ENCODE results near the gene DOHH. TPM values are rescaled to one million over a fixed set of nuclear protein-coding genes. Genes with fewer than 3 reads are reported as not detected.

DOHH gene
- polyA plus RNA-seq, 1 donor (not counting 4 experiments of a cell fraction or from before 2014, with no cell fraction given), result 4.2 TPM

DNA sequence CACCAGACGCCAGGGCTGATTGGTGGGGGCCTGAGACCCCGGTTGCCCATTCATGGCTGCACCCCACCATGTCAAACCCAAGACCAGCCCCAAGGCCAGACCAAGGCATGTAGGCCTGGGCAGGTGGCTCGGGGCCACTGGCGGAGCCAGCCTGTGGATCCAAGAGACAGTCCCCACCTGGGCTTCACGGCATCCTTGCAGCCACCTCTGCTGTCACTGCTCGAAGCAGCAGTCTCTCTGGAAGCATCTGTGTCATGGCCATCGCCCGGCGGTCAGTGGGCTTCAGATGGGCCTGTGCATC is 34.7 kb upstream of the DOHH start:
- no peak overlapping the region for H3K4me2 ChIP-seq (ENCODE audit: control insufficient read depth, extremely low read depth, insufficient read depth, low read depth, low read length)
- TF ChIP-seq, protein P1, sequence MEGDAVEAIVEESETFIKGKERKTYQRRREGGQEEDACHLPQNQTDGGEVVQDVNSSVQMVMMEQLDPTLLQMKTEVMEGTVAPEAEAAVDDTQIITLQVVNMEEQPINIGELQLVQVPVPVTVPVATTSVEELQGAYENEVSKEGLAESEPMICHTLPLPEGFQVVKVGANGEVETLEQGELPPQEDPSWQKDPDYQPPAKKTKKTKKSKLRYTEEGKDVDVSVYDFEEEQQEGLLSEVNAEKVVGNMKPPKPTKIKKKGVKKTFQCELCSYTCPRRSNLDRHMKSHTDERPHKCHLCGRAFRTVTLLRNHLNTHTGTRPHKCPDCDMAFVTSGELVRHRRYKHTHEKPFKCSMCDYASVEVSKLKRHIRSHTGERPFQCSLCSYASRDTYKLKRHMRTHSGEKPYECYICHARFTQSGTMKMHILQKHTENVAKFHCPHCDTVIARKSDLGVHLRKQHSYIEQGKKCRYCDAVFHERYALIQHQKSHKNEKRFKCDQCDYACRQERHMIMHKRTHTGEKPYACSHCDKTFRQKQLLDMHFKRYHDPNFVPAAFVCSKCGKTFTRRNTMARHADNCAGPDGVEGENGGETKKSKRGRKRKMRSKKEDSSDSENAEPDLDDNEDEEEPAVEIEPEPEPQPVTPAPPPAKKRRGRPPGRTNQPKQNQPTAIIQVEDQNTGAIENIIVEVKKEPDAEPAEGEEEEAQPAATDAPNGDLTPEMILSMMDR (optimal IDR thresholded peaks at IDR 0.05 in 1 of 3, IDR thresholded peaks at IDR 0.05 in 1 of 3, conservative IDR thresholded peaks at IDR 0.05 in 1 of 3; ENCODE audit: extremely low read depth in 1 of 3, insufficient read depth in 2 of 3, low read length in 3 of 3), result no peak
- no peak for TF ChIP-seq EZH2 (IDR thresholded peaks at IDR 0.05; ENCODE audit: low read length)
- H3K4me3 ChIP-seq (ENCODE audit: control insufficient read depth in 2 of 3, extremely low read depth in 1 of 3, insufficient read depth in 2 of 3, low read depth in 1 of 3, low read length in 3 of 3), result no peak overlapping the region
- H4K20me1 ChIP-seq (ENCODE audit: control insufficient read depth, extremely low read depth, insufficient read depth, low read length), result peaks cover 2% of the 10 kb centered on the region
- H3K36me3 ChIP-seq (ENCODE audit: control insufficient read depth in 2 of 2, extremely low read depth in 1 of 2, insufficient read depth in 2 of 2, low read length in 2 of 2), result peaks cover 11 to 26% of the 10 kb centered on the region in 2 experiments
- no peaks in the 10 kb centered on the region for H3K9me3 ChIP-seq (ENCODE audit: control insufficient read depth, low read depth, low read length)
- no peaks in the 10 kb centered on the region for H3K27me3 ChIP-seq (ENCODE audit: control insufficient read depth, extremely low read depth, insufficient read depth, low read length)
- H3K4me1 ChIP-seq (ENCODE audit: control insufficient read depth, extremely low read depth, insufficient read depth, low read length), result no peaks in the 10 kb centered on the region
- FAIRE-seq, result no peak
- H2AFZ ChIP-seq (ENCODE audit: control insufficient read depth, low read length), result no peak overlapping the region
- DNase-seq (ENCODE audit: low read depth, low spot score), result no peak
- dilution Hi-C loops (cut with MboI; ENCODE audit: extremely low pct_ligation_motif_present, low sequenced_read_pairs), result no loop called here
- H3K9ac ChIP-seq (ENCODE audit: control insufficient read depth, extremely low read depth, insufficient read depth, low read length), result no peak overlapping the region
- H3K27ac ChIP-seq (ENCODE audit: control insufficient read depth, insufficient read depth, low read length), result no peak overlapping the region
- no peaks in the 10 kb centered on the region for H3K79me2 ChIP-seq (ENCODE audit: control insufficient read depth, insufficient read depth, low read length)
- no peaks in the 10 kb centered on the region for H3K9me1 ChIP-seq (ENCODE audit: control insufficient read depth, extremely low read depth, insufficient read depth, low read length)

DNA sequence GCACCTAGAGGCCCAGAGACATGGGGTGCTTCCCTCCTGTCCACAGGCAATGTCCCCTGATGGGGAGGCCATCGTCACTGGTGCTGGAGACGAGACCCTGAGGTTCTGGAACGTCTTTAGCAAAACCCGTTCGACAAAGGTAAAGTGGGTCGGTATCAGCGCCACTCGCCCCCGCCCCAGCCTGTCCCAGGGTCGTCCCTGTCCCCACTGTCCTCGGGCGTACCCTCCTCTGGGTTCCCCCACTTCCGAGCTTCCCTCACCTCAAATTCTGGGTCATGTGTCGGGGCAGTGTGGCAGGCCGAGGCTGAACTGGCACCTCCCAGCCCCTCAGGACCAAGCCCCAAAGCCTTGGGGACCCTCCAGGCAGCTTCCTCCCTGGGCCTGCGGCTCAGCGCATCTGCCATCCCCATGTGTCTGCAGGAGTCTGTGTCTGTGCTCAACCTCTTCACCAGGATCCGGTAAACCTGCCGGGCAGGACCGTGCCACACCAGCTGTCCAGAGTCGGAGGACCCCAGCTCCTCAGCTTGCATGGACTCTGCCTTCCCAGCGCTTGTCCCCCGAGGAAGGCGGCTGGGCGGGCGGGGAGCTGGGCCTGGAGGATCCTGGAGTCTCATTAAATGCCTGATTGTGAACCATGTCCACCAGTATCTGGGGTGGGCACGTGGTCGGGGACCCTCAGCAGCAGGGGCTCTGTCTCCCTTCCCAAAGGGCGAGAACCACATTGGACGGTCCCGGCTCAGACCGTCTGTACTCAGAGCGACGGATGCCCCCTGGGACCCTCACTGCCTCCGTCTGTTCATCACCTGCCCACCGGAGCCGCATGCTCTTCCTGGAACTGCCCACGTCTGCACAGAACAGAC is 34.1 kb upstream of the DOHH start:
- TF ChIP-seq, protein P1 (optimal IDR thresholded peaks at IDR 0.05 in 1 of 3, IDR thresholded peaks at IDR 0.05 in 1 of 3, conservative IDR thresholded peaks at IDR 0.05 in 1 of 3; ENCODE audit: extremely low read depth in 1 of 3, insufficient read depth in 2 of 3, low read length in 3 of 3), result no peak
- TF ChIP-seq EZH2 (IDR thresholded peaks at IDR 0.05; ENCODE audit: low read length), result no peak
- Histone ChIP-seq H4K20me1 (ENCODE audit: control insufficient read depth, extremely low read depth, insufficient read depth, low read length) (peaks cover 2% of the 10 kb centered on the region), H3K36me3 (ENCODE audit: control insufficient read depth in 2 of 2, extremely low read depth in 1 of 2, insufficient read depth in 2 of 2, low read length in 2 of 2) (peaks cover 11 to 24% of the 10 kb centered on the region in 2 experiments), H3K27me3 (ENCODE audit: control insufficient read depth, extremely low read depth, insufficient read depth, low read length) (no peaks in the 10 kb centered on the region), H3K4me2 (ENCODE audit: control insufficient read depth, extremely low read depth, insufficient read depth, low read depth, low read length) (no peak overlapping the region), H3K4me1 (ENCODE audit: control insufficient read depth, extremely low read depth, insufficient read depth, low read length) (no peaks in the 10 kb centered on the region), H3K9me3 (ENCODE audit: control insufficient read depth, low read depth, low read length) (no peaks in the 10 kb centered on the region), H3K79me2 (ENCODE audit: control insufficient read depth, insufficient read depth, low read length) (no peaks in the 10 kb centered on the region), H3K9me1 (ENCODE audit: control insufficient read depth, extremely low read depth, insufficient read depth, low read length) (no peaks in the 10 kb centered on the region), H2AFZ (ENCODE audit: control insufficient read depth, low read length) (no peak overlapping the region), H3K4me3 (ENCODE audit: control insufficient read depth in 2 of 3, extremely low read depth in 1 of 3, insufficient read depth in 2 of 3, low read depth in 1 of 3, low read length in 3 of 3) (no peak overlapping the region), H3K27ac (ENCODE audit: control insufficient read depth, insufficient read depth, low read length) (no peak overlapping the region), H3K9ac (ENCODE audit: control insufficient read depth, extremely low read depth, insufficient read depth, low read length) (no peak overlapping the region)
- no peak for FAIRE-seq
- no peak for DNase-seq (ENCODE audit: low read depth, low spot score)
- dilution Hi-C loops (cut with MboI; ENCODE audit: extremely low pct_ligation_motif_present, low sequenced_read_pairs), result no loop called here

Measured in keratinocyte (primary cell).